IMR-90 (cell line): ENCODE data around the gene TTLL8. TPM values are rescaled to one million over a fixed set of nuclear protein-coding genes. Genes with fewer than 3 reads are reported as not detected.

Experiments used
- ATAC-seq: fragments of 200-7000 bp; cut with Tn5 transposase; 2 replicates; pipeline ENCODE4 v1.9.1; 2020; ENCODE audit warnings: low read depth, mild to moderate bottlenecking, moderate library complexity
- BruUV-seq: library from RNA; stranded (reverse); fragments of 400-500 nt; replicated peaks from 2 replicates; lab custom pipeline; 2021; lab: Mats Ljungman, UMichigan
- CTCF ChIA-PET: fragments of 300-600 bp; formaldehyde crosslinking; extraction: SDS; loops from one replicate; lab custom pipeline; 2021; ENCODE audit warnings: antibody characterized with exemption; lab: Yijun Ruan, JAX
- POLR2A ChIA-PET: fragments of 300-600 bp; sonication (Branson Sonifier 250); formaldehyde crosslinking; loops from one replicate; lab custom pipeline; 2022; ENCODE audit warnings: antibody characterized with exemption; ENCODE audit not compliant: unreplicated experiment; lab: Charles Lee
- DNase-seq: peaks from one replicate; pipeline ENCODE4 v3.0.0; 2013
- H2AFZ ChIP-seq: replicated peaks from 2 replicates; pipeline ENCODE3; 2013; ENCODE audit warnings: low read length, mild to moderate bottlenecking; ENCODE audit not compliant: poor library complexity
- H2AK5ac ChIP-seq: 2 replicates; pipeline ENCODE4 v1.6.1; 2013; ENCODE audit warnings: low read depth, low read length, inconsistent platforms
- H2AK9ac ChIP-seq: replicated peaks from 2 replicates; pipeline ENCODE3; 2013; ENCODE audit warnings: mild to moderate bottlenecking, low read depth, low read length, moderate library complexity; ENCODE audit not compliant: poor library complexity
- H2BK120ac ChIP-seq: 2 replicates; pipeline ENCODE4 v1.6.1; 2013; ENCODE audit warnings: low read depth, low read length, inconsistent platforms
- H2BK15ac ChIP-seq: 3 replicates; pipeline ENCODE4 v1.6.1; 2013; ENCODE audit warnings: low read depth, low read length, inconsistent platforms
- H2BK20ac ChIP-seq: 2 replicates; pipeline ENCODE4 v1.6.1; 2013; ENCODE audit warnings: low read depth, mild to moderate bottlenecking, inconsistent platforms, low read length, moderate library complexity
- H2BK5ac ChIP-seq: 2 replicates; pipeline ENCODE4 v1.6.1; 2013; ENCODE audit warnings: mild to moderate bottlenecking, low read depth, low read length, inconsistent platforms; ENCODE audit not compliant: poor library complexity, severe bottlenecking
- H3K14ac ChIP-seq: replicated peaks from 2 replicates; pipeline ENCODE4 v1.6.1; 2013; ENCODE audit warnings: low read depth, low read length, inconsistent platforms
- H3K18ac ChIP-seq: 2 replicates; pipeline ENCODE4 v1.6.1; 2013; ENCODE audit warnings: low read depth, low read length, control low read depth
- H3K23ac ChIP-seq: 2 replicates; pipeline ENCODE4 v1.6.1; 2013; ENCODE audit warnings: low read depth, low read length, inconsistent platforms
- H3K27ac ChIP-seq: 2 replicates; pipeline ENCODE4 v1.5.1; 2013; ENCODE audit warnings: mild to moderate bottlenecking, control low read depth, low read length; ENCODE audit not compliant: insufficient read depth
- H3K27me3 ChIP-seq: 2 replicates; pipeline ENCODE4 v1.6.1; 2013; ENCODE audit warnings: low read length; ENCODE audit not compliant: control insufficient read depth, insufficient read depth
- H3K36me3 ChIP-seq: 2 replicates; pipeline ENCODE4 v1.6.1; 2013; ENCODE audit warnings: low read length, mixed read lengths; ENCODE audit not compliant: control insufficient read depth, insufficient read depth
- H3K4ac ChIP-seq: 2 replicates; pipeline ENCODE4 v1.6.1; 2013; ENCODE audit warnings: low read depth, low read length, inconsistent platforms
- H3K4me1 ChIP-seq: 2 replicates; pipeline ENCODE4 v1.6.1; 2013; ENCODE audit warnings: low read length, mixed read lengths; ENCODE audit not compliant: control insufficient read depth, insufficient read depth
- H3K4me2 ChIP-seq: 2 replicates; pipeline ENCODE4 v1.6.1; 2013; ENCODE audit warnings: low read depth, mild to moderate bottlenecking, control low read depth, low read length, moderate library complexity
- H3K4me3 ChIP-seq: 2 replicates; pipeline ENCODE4 v1.5.1; 2013; ENCODE audit warnings: low read depth, mild to moderate bottlenecking, control low read depth, low read length, moderate library complexity; ENCODE audit not compliant: insufficient read depth
- H3K56ac ChIP-seq: 2 replicates; pipeline ENCODE4 v1.6.1; 2013; ENCODE audit warnings: low read length, inconsistent platforms; ENCODE audit not compliant: insufficient read depth; ENCODE audit errors: extremely low read depth
- H3K79me1 ChIP-seq, 2 experiments: 2 replicates each; pipeline ENCODE4 v1.6.1; 2013; ENCODE audit warnings: low read length in 2 of 2, inconsistent platforms in 1 of 2, low read depth in 1 of 2
- H3K9ac ChIP-seq: 2 replicates; pipeline ENCODE4 v1.6.1; 2013; ENCODE audit warnings: low read depth, low read length, control low read depth
- H3K9me1 ChIP-seq: 2 replicates; pipeline ENCODE4 v1.6.1; 2013; ENCODE audit warnings: low read length, inconsistent platforms; ENCODE audit not compliant: insufficient read depth
- H3K9me3 ChIP-seq: 2 replicates; pipeline ENCODE4 v1.6.1; 2013; ENCODE audit warnings: low read length; ENCODE audit not compliant: control insufficient read depth, insufficient read depth
- H4K20me1 ChIP-seq: 2 replicates; pipeline ENCODE4 v1.6.1; 2013; ENCODE audit warnings: low read length, inconsistent platforms; ENCODE audit not compliant: insufficient read depth
- H4K5ac ChIP-seq: 2 replicates; pipeline ENCODE4 v1.6.1; 2013; ENCODE audit warnings: mild to moderate bottlenecking, low read depth, low read length, control low read depth
- H4K8ac ChIP-seq, 2 experiments: 2 replicates each; pipeline ENCODE4 v1.6.1; 2013; ENCODE audit warnings: low read depth in 2 of 2, low read length in 2 of 2, control low read depth in 1 of 2, inconsistent platforms in 1 of 2
- H4K91ac ChIP-seq: 2 replicates; pipeline ENCODE4 v1.6.1; 2013; ENCODE audit warnings: low read depth, low read length, inconsistent platforms; ENCODE audit not compliant: insufficient read depth
- CEBPB ChIP-seq: IDR thresholded peaks from 2 replicates; pipeline ENCODE4 v1.6.1; 2012; ENCODE audit warnings: low read depth, low read length, improper control_type of control experiment
- CHD1 ChIP-seq: IDR thresholded peaks from 2 replicates; pipeline ENCODE4 v1.6.1; 2012; ENCODE audit warnings: low read depth, low read length, improper control_type of control experiment
- FOS ChIP-seq: fragments of 150-350 bp; IDR thresholded peaks from 2 replicates; pipeline ENCODE4 v1.6.1; 2016; ENCODE audit warnings: low read depth, low read length
- MAFK ChIP-seq: IDR thresholded peaks from 2 replicates; pipeline ENCODE4 v1.6.1; 2012; ENCODE audit warnings: low read depth, low read length, improper control_type of control experiment
- RCOR1 ChIP-seq: IDR thresholded peaks from 2 replicates; pipeline ENCODE4 v1.6.1; 2012; ENCODE audit warnings: mild to moderate bottlenecking, low read length, improper control_type of control experiment; ENCODE audit not compliant: insufficient replicate concordance
- RFX5 ChIP-seq: IDR thresholded peaks from 2 replicates; pipeline ENCODE4 v1.8.0; 2012; ENCODE audit warnings: low read depth, mild to moderate bottlenecking, low read length, moderate library complexity
- WGBS, 2 experiments: methylation state at CpG; one replicate each; pipeline versions ENCODE4 v1.1.5 to v1.1.7; 2013; ENCODE audit warnings: missing lambda C conversion rate in 2 of 2; ENCODE audit not compliant: insufficient read length in 1 of 2; ENCODE audit errors: extremely low coverage in 2 of 2; 5-methylcytosine and 5-hydroxymethylcytosine counted together
- dilution Hi-C: fragments of 300-500 bp; cut with HindIII; formaldehyde crosslinking; loops from one replicate; pipeline ENCODE4 v1.14.3; 2018; ENCODE audit warnings: low sequenced_read_pairs; ENCODE audit not compliant: unreplicated experiment
- in situ Hi-C: fragments of 300-500 bp; cut with MboI; formaldehyde crosslinking; loops from 3 replicates; pipeline ENCODE4 v1.14.3; 2019; ENCODE audit warnings: low sequenced_read_pairs, inconsistent platforms, mixed read lengths
- intact Hi-C: fragments of 100-400 bp; cut with micrococcal nuclease; formaldehyde crosslinking; loops from 2 replicates; pipeline ENCODE4 v1.10.0; 2022
- polyA plus RNA-seq, 3 experiments: library from polyadenylated mRNA; depleted of rRNA; stranded (reverse); fragments of >200 nt; gene quantifications; 2 replicates each; pipeline ENCODE4 v1.2.3, GENCODE V29; 2012; ENCODE audit warnings: low replicate concordance in 1 of 3
- total RNA-seq: library from RNA; depleted of rRNA; stranded (reverse); fragments of >200 nt; gene quantifications from 2 replicates; pipeline ENCODE4 v1.2.3, GENCODE V29; 2012
- TF ChIP-seq, protein P1 (sequence below): fragments of 150-350 bp; IDR thresholded peaks from 2 replicates; pipeline ENCODE4 v1.6.1; 2017; ENCODE audit warnings: mild to moderate bottlenecking, antibody characterized with exemption, low read length, low read depth

Gene TTLL8
- total and polyA plus RNA-seq, 2 of the 4 experiments (the other 2 are of a cell fraction): not detected

DNA sequence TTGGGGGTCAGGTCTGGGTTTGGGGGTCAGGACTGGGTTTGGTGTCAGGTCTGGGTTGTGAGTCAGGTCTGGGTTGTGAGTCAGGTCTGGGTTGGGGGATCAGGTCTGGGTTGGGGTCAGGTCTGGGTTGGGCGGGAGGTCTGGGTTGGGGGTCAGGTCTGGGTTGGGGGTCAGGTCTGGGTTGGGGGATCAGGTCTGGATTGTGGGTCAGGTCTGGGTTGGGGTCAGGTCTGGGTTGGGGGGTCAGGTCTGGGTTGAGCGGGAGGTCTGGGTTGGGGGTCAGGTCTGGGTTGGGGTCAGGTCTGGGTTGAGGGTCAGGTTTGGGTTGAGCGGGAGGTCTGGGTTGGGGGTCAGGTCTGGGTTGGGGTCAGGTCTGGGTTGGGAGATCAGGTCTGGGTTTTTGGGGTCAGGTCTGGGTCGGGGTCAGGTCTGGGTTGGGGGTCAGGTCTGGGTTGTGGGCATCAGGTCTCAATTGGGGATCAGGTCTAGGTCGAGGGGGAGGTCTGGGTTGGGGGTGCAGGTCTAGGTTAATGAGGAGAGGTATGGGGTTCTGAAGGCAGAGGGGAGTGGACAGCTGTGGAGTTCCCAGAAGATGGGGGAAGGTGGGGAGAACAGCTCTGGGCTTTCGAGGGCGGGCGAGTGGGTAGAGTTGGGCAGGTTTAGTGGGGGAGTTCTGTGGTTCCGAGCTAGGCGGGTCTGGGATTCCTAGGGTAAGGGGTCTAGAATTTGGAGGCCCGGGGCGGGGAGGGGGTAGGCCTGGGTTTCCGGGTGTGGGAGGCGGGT lies 629 bp downstream of the TTLL8 start:
- H2AK9ac ChIP-seq: no peak overlapping the region
- no peaks in the 10 kb centered on the region for H3K9me1 ChIP-seq
- no peak overlapping the region for H2BK15ac ChIP-seq
- no peak overlapping the region for H3K27ac ChIP-seq
- in situ Hi-C loops (no loop called here), dilution Hi-C loops (no loop called here), intact Hi-C loops (no loop called here)
- H3K4me3 ChIP-seq: no peak overlapping the region
- H2BK5ac ChIP-seq: no peak overlapping the region
- H3K27me3 ChIP-seq: peaks cover 39% of the 10 kb centered on the region
- peaks cover 12% of the 10 kb centered on the region for H3K9me3 ChIP-seq
- H2AFZ ChIP-seq: no peak overlapping the region
- H4K20me1 ChIP-seq: no peaks in the 10 kb centered on the region
- no peak overlapping the region for H3K18ac ChIP-seq
- ChIA-PET POLR2A (no interaction called here), CTCF (no interaction called here)
- H3K4ac ChIP-seq: no peak overlapping the region
- H3K23ac ChIP-seq: no peak overlapping the region
- H4K5ac ChIP-seq: no peak overlapping the region
- WGBS, 2 experiments: 72% methylated on average over 4 of the region's 14 CpGs; no CpG with 5 or more reads in 1 of the 2 experiments
- H3K14ac ChIP-seq: no peak overlapping the region
- no TSS peak for BruUV-seq
- peak; percentile 14 for DNase-seq
- H2BK120ac ChIP-seq: no peak overlapping the region
- no peaks in the 10 kb centered on the region for H3K79me1 ChIP-seq
- no peak overlapping the region for H4K91ac ChIP-seq
- H2BK20ac ChIP-seq: no peak overlapping the region
- H3K9ac ChIP-seq: no peak overlapping the region
- TF ChIP-seq RFX5 (no peak), CEBPB (no peak), CHD1 (no peak), MAFK (no peak), RCOR1 (no peak), FOS (no peak)
- TF ChIP-seq, protein P1, sequence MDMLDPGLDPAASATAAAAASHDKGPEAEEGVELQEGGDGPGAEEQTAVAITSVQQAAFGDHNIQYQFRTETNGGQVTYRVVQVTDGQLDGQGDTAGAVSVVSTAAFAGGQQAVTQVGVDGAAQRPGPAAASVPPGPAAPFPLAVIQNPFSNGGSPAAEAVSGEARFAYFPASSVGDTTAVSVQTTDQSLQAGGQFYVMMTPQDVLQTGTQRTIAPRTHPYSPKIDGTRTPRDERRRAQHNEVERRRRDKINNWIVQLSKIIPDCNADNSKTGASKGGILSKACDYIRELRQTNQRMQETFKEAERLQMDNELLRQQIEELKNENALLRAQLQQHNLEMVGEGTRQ: no peak
- H3K36me3 ChIP-seq: no peaks in the 10 kb centered on the region
- H2AK5ac ChIP-seq: no peak overlapping the region
- no peak overlapping the region for H4K8ac ChIP-seq
- no peak overlapping the region for H3K4me2 ChIP-seq
- no peak overlapping the region for H3K56ac ChIP-seq
- H3K4me1 ChIP-seq: peaks cover 6% of the 10 kb centered on the region; the same call in 1 of the 2 replicates
- no peak for ATAC-seq
